ENCODE measurements around the gene FOXN1.

Gene FOXN1

DNA sequence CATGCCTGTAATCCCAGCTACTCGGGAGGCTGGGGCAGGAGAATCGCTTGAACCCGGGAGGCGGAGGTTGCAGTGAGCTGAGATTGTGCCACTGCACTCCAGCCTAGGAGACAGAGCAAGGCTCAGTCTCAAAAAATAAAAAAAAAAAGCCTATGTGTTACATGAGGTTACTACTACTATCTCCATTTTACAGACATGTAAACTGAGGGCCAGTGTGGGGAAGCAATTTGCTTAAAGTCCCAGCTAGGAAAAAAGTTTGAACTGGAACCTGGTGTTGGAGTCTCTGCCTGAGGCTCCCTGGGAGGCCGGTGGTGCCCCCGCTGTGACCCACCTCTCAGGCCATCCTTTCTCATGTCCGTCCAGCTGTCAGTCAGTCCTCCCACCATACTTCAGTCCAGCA, 28.2 kb upstream of the FOXN1 start:
- no peak for DNase-seq (ENCODE audit: low read depth)

- no peak for DNase-seq (ENCODE audit: low read depth)
These were observed 27.2 kb upstream of the FOXN1 start for GRCh38 chr17:28478712-28479615.

GRCh38 chr17:28480278-28480677, 25.9 kb upstream of the FOXN1 start:
- DNase-seq (ENCODE audit: low read depth), result no peak

- no peak for DNase-seq (ENCODE audit: low read depth)
These were observed 25.2 kb upstream of the FOXN1 start for GRCh38 chr17:28480799-28481571.

DNA sequence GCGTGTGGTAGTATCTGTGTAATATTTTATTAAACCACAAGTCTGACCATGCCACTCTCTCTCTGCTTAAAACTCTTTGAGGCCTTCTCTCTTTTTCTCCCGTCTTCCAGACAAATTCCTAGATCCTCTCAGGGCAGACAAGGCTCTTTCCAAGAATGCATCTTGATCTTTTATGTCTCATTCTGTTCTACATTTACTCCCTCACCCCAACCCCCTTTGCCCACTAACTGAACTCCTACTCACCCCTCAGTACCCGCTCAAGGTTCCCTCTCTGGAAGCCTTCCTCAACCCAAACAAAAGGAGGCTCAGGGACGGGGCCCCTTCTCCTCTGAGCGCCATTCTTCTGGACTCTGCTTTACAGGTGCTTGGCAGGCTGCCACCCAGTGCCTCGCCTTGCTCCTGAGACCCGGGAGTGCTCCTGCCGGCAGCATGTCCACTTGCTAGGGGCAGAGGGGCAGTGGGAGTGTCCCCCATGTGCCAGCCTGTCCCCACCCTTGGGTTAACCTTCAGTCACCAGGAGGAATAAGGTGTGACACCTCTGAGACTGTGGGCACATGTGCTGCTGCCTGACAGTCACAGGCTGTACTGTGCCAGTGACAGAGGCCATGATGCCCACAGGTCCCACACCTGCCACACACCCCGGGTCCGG, 23.5 kb upstream of the FOXN1 start:
- no peak for DNase-seq (ENCODE audit: low read depth)

DNA sequence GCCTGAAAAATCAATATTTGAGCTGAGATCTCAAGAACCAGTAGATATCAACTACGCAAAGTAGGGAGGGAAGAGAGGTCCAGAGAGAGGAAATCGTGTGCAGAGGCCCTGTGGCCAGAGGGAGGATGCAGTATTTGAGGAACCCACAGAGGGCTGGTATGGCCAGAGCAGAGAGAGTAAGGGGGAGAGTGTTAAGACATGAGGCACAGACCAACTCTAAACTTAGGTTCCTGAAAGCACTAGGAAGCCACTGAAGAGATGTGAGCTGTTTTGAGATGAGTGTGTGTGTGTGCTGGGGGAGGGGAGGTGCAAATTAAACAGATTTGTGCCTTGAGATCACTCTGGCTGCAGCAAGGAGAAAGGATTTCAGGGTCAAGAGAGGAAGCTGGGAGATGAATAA, 21.9 kb upstream of the FOXN1 start:
- DNase-seq (ENCODE audit: low read depth), result no peak

GRCh38 chr17:28485049-28485448, 21.1 kb upstream of the FOXN1 start:
- no peak for DNase-seq (ENCODE audit: low read depth)

GRCh38 chr17:28487881-28488532, 18.1 kb upstream of the FOXN1 start:
- no peak for DNase-seq (ENCODE audit: low read depth)

GRCh38 chr17:28488533-28489276, 17.4 kb upstream of the FOXN1 start:
- no peak for DNase-seq (ENCODE audit: low read depth)

- DNase-seq (ENCODE audit: low read depth), result no peak
These were observed 14.9 kb upstream of the FOXN1 start for GRCh38 chr17:28491286-28491685.

DNA sequence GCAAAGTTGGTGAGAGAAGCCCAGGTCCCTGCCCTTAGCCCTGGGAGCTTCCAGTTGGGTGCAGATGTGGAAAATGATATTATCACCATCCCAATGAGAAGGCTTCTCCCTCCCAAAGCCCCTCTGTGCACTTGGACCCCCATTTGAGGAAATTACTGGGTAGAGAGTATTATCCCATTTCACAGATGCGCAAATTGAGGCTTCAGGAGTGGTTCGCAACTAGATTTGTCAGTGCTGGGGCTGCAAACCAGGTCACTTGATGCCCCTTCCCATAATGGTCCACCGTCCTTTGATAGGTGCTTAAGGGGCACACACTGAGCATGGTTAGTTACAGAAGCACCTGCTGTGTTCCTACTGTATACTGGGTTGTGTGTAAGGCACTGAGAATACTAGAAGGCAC, 14.3 kb upstream of the FOXN1 start:
- no peak for DNase-seq (ENCODE audit: low read depth)

DNA sequence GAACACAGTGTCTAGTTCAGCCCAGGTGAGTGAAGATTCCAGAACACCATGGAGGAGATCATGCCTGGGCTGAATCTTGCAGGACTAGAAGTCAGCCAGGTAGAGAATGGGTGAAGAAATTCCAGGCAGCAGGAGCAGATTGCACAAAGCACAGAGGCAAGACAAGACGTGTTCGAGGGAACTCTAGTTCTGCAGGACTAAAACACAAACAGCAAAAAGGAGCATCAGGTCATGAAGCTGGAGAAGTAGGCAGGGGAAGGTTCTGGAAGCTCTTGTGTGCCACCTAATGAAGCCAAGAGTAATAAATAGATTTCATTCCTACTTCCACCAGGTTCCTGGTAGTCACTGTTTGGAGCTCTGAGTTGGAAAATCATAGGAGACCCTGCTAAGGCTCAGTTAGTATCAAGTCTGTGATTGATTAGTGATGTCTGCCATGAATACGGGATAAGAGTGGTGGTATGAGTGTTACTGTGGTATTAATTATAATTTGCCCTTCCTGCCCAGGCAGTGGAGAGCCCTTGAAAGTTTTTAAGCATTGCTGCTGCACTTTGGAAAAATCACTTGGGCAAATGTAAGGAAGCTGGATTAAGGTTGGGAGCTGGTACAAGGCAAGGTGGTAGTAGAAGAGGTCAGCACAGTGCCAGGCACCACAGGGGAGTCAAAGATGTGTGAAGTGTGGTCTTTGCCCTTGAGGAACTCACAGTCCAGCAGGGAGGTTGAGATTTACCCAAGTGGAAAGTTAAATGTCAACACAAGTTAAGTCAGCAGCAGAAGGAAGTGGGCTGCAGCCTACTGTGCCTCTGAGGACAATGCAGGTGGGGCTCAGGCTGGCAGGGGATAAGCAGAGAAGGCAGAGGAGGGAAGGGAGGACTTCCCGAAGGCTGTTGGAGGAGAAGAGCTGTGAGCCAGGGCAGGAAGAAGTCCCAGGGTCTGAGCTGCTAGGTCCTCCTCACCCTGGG, 13.5 kb upstream of the FOXN1 start:
- no peak for DNase-seq (ENCODE audit: low read depth)

DNA sequence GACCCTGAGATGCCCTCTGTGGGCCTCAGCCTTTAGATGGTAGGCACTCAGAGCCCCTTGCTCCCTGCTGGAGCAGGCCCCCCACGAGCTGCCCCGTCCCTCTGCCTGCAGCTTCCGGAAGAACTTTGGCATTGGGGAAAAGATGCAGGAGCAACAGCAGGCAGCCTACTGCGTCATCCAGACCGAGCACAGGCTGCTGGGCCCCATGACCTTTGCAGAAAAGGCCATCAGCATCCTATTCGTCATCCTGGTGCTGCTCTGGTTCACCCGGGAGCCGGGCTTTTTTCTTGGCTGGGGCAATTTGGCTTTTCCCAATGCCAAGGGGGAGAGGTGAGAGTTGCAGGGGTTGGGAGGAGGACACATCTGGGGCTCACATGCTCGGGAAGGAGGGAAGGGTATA, 12.7 kb upstream of the FOXN1 start:
- no peak for DNase-seq (ENCODE audit: low read depth)

DNA sequence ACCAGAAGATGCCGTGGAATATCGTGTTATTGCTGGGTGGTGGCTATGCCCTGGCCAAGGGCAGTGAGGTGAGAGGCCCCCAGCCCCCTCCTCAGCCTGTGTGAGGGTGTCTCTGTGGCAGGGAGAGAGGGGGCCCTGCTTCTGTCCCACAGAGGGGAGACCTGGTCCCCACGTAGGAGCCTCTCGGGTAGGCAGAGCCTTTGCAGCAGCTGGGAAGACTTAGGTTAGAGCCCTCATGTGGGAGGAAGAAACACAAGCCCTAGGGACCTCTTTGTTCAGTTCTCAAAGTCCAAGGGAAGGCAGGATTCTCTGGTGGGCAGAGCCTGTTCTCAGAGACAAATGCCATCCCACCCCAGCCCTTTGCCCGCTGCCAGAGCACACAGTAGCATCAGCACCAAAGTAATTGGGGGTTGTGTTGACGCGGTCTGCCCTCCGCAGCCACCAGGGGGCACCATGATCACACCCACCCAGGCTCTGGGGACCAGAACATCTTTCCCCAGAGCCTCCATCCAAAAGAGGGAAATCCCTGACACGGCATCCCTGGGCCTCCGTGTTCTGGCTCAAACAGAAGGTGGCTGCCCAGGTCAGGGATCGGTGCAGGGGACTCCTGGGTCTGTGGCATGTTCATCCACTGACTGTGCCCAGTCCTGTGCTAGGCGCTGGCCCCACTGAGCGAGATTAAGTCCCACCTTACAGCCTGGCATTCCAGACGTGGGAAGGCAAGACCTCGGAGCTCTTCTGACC, 11.5 kb upstream of the FOXN1 start:
- peak; percentile 51 for DNase-seq (ENCODE audit: low read depth)

DNA sequence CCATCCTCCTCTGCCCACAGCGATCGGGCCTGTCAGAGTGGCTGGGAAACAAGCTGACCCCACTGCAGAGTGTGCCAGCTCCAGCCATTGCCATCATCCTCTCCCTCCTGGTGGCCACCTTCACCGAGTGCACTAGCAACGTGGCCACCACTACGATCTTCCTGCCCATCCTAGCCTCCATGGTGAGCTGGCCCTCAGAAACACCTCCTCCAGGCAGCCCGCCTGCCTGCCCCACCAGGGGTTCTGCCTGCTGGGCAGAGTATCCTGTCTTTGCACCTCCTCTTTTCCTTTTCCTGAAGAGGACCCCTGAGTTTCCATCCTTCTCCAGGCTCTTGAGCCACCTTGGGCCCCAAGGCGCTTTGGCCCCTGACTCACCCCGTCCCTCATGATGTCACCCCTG, 10.5 kb upstream of the FOXN1 start:
- no peak for DNase-seq (ENCODE audit: low read depth)

- DNase-seq (ENCODE audit: low read depth), result no peak
These were observed 8.2 kb upstream of the FOXN1 start for GRCh38 chr17:28497931-28498330.

DNA sequence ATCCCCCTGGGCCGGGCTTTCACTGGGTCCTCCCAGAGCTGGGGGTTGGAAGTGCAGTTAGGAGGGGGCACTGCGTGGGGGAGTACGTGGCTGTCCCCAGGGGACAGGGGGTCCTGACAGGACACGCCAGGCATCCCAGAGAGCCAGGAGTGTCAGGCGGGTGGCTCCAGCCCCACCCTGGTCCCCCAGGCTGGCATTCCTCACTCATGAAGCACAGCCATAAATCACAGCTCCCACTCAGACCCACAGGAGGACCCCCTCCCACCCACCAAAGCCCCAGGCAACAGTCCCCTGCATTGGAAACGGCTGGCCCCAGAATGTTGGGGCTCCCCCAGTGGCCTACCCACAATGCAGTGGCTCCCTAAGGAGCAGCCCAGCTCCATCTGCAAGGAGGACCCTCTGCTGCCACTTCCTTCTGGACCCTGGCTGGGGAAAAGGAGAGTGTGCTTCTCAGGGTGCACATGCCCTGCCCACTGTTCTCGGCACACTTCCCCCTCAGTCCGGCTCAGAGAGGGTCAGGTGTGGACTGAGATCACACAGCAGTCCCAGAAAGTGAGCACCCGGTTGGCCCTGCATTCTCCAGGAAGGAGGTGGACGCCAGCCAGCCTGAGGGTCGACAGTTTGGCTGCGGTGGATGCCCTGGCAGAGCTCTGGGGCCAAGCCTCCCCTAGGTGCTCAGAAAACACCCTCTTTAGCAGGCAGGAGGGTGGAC, 7.3 kb upstream of the FOXN1 start:
- no peak for DNase-seq (ENCODE audit: low read depth)

GRCh38 chr17:28499364-28499664, 6.8 kb upstream of the FOXN1 start:
- no peak for DNase-seq (ENCODE audit: low read depth)

DNA sequence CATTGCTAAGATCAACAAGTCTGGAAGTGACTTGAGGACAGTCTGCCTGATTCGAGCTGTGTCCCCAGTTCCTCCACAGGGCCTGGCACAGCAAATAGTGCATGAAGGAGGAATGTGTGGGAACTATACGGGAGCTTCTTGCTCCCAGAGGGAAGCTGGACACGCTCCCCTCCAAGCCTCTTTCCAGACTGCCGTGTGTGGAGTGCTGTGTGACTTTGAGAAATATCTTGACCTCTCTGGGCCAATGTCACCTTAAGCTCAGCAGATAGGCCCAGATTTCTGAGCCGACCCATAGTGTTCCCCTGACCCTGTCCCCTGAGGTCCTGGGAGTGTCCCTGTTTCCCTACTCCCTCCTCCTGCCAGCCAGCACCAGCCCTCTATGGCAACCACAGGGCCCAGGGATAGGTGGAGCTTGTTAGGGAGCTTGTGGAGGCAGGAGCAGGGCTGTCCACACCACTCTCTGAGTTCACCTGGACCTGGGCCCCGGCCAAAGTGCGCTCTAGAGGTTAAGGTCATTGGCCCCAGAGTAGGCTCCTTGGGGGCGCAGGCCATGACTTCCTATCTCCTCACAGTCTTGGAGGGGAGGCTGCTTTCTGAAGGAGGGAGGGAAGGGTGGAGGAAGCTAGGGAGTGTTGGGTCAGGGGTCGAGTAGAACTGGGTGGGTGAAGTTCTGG, 6.3 kb upstream of the FOXN1 start:
- no peak for DNase-seq (ENCODE audit: low read depth)
